ENCODE results near the gene PPP2R2B. TPM values are rescaled to one million over a fixed set of nuclear protein-coding genes. Genes with fewer than 3 reads are reported as not detected.

The PPP2R2B gene
- total and polyA plus RNA-seq, 2 of the 4 experiments (the other 2 are of a cell fraction): not detected

GRCh38 chr5:146755793-146756192 is 122.8 kb downstream of the PPP2R2B start:
- no CpG with 5 or more reads among the region's 2 CpGs for WGBS, 2 experiments (ENCODE audit: extremely low coverage in 2 of 2, insufficient read length in 1 of 2)
- dilution Hi-C loops (cut with HindIII; ENCODE audit: low sequenced_read_pairs, unreplicated experiment) (no loop called here), intact Hi-C loops (cut with micrococcal nuclease) (no loop called here), in situ Hi-C loops (cut with MboI; ENCODE audit: low sequenced_read_pairs) (no loop called here)
- H2BK120ac ChIP-seq (ENCODE audit: low read depth, low read length): no peak overlapping the region
- H3K27ac ChIP-seq (ENCODE audit: insufficient read depth, low read length): no peak overlapping the region
- TF ChIP-seq FOS (IDR thresholded peaks at IDR 0.05; ENCODE audit: low read depth, low read length) (no peak), MAFK (IDR thresholded peaks at IDR 0.05; ENCODE audit: low read depth, low read length) (no peak), SMC3 (IDR thresholded peaks at IDR 0.05; ENCODE audit: low read depth, low read length) (no peak), RFX5 (IDR thresholded peaks at IDR 0.05; ENCODE audit: low read depth, low read length) (no peak), ELK1 (IDR thresholded peaks at IDR 0.05; ENCODE audit: borderline replicate concordance, low read depth, low read length) (no peak), CTCF (conservative IDR thresholded peaks at IDR 0.05; ENCODE audit: low read depth, low read length) (no peak), USF2 (IDR thresholded peaks at IDR 0.05; ENCODE audit: low read depth, low read length) (no peak), POLR2A (IDR thresholded peaks at IDR 0.05; ENCODE audit: low read depth, low read length) (no peak), CEBPB (IDR thresholded peaks at IDR 0.05; ENCODE audit: low read depth, low read length) (no peak), RCOR1 (IDR thresholded peaks at IDR 0.05; ENCODE audit: insufficient replicate concordance, low read length) (no peak), MXI1 (IDR thresholded peaks at IDR 0.05; ENCODE audit: borderline replicate concordance, low read depth, low read length) (no peak), RAD21 (IDR thresholded peaks at IDR 0.05; ENCODE audit: low read length) (no peak), MAZ (IDR thresholded peaks at IDR 0.05; ENCODE audit: borderline replicate concordance, low read depth, low read length) (no peak), CHD1 (IDR thresholded peaks at IDR 0.05; ENCODE audit: low read depth, low read length) (no peak), BHLHE40 (IDR thresholded peaks at IDR 0.05; ENCODE audit: low read depth, low read length) (no peak), NFE2L2 (IDR thresholded peaks at IDR 0.05; ENCODE audit: low read depth, low read length) (no peak)
- no peak overlapping the region for H3K23ac ChIP-seq (ENCODE audit: low read depth, low read length)
- no peak overlapping the region for H4K91ac ChIP-seq (ENCODE audit: insufficient read depth, low read depth, low read length)
- H2AFZ ChIP-seq (replicated peaks; ENCODE audit: low read length, poor library complexity): no peak overlapping the region
- no peak overlapping the region for H3K4me2 ChIP-seq (ENCODE audit: low read depth, low read length)
- H3K18ac ChIP-seq (ENCODE audit: low read depth, low read length): no peak overlapping the region
- ATAC-seq (ENCODE audit: low read depth): no peak
- no peak overlapping the region for H4K8ac ChIP-seq (ENCODE audit: low read depth in 2 of 2, low read length in 2 of 2)
- H3K4me3 ChIP-seq (ENCODE audit: insufficient read depth, low read depth, low read length): no peak overlapping the region
- no peaks in the 10 kb centered on the region for H3K79me1 ChIP-seq (ENCODE audit: low read depth in 1 of 2, low read length in 2 of 2)
- no peaks in the 10 kb centered on the region for H3K9me1 ChIP-seq (ENCODE audit: insufficient read depth, low read length)
- ChIA-PET CTCF (no interaction called here), POLR2A (ENCODE audit: unreplicated experiment) (no interaction called here)
- H3K4me1 ChIP-seq (ENCODE audit: control insufficient read depth, insufficient read depth, low read length): no peaks in the 10 kb centered on the region
- H4K20me1 ChIP-seq (ENCODE audit: insufficient read depth, low read length): no peaks in the 10 kb centered on the region
- peaks cover 5% of the 10 kb centered on the region; the same call in 1 of the 2 replicates for H3K9me3 ChIP-seq (ENCODE audit: control insufficient read depth, insufficient read depth, low read length)
- H2BK20ac ChIP-seq (ENCODE audit: low read depth, low read length): no peak overlapping the region
- no peak overlapping the region for H3K56ac ChIP-seq (ENCODE audit: extremely low read depth, insufficient read depth, low read length)
- no peak overlapping the region for H2BK5ac ChIP-seq (ENCODE audit: low read depth, low read length, poor library complexity, severe bottlenecking)
- no peak overlapping the region for H2BK15ac ChIP-seq (ENCODE audit: low read depth, low read length)
- BruUV-seq (replicated peaks): no TSS peak
- H2AK5ac ChIP-seq (ENCODE audit: low read depth, low read length): no peak overlapping the region
- H3K27me3 ChIP-seq (ENCODE audit: control insufficient read depth, insufficient read depth, low read length): no peaks in the 10 kb centered on the region; the same call in 1 of the 2 replicates
- H2AK9ac ChIP-seq (replicated peaks; ENCODE audit: low read depth, low read length, poor library complexity): no peak overlapping the region
- H3K9ac ChIP-seq (ENCODE audit: low read depth, low read length): no peak overlapping the region
- H4K5ac ChIP-seq (ENCODE audit: low read depth, low read length): no peak overlapping the region
- DNase-seq: no peak
- H3K4ac ChIP-seq (ENCODE audit: low read depth, low read length): no peak overlapping the region
- H3K14ac ChIP-seq (replicated peaks; ENCODE audit: low read depth, low read length): no peak overlapping the region
- H3K36me3 ChIP-seq (ENCODE audit: control insufficient read depth, insufficient read depth, low read length): no peaks in the 10 kb centered on the region
